ENCODE data around the gene MCCC2.
"Not testable (repeated sequence)": the region's sequence is repeated elsewhere in the genome, so short reads cannot be mapped to it uniquely, and the experiment has no call there.

MCCC2 gene

DNA sequence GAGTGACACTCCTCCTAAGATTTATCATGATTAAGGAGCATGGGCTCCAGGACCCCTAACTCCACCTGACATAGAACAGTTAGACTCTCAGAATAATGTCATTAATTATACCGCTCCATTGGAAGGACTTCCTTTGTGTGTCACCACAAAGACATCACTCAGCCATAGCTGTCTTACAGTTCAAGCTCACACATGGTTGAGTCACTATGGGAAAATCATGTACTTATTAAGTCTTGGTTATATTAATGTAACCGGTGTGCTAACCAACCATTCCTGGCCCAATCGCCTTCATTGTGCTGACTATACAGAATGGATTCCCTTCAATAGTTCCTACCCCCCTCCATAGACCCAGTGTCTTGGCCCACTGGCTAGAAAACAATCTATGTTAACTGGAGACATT lies 10.9 kb upstream of the MCCC2 start:
- Histone ChIP-seq H3K36me3 (ENCODE audit: control insufficient read depth in 1 of 2, insufficient read depth in 2 of 2, low read length in 2 of 2) (peaks cover 0 to 5% of the 10 kb centered on the region in 2 donors), H3K4me1 (ENCODE audit: control insufficient read depth in 1 of 2, insufficient read depth in 2 of 2, low read length in 2 of 2) (no peaks in the 10 kb centered on the region), H3K27me3 (ENCODE audit: low read depth, low read length) (no peaks in the 10 kb centered on the region), H3K4me3 (ENCODE audit: low read depth in 1 of 2, low read length in 2 of 2) (no peak overlapping the region), H3K27ac (ENCODE audit: low read length) (no peak overlapping the region), H3K9me3 (ENCODE audit: control insufficient read depth in 1 of 2, low read length in 2 of 2) (no peaks in the 10 kb centered on the region)

DNA sequence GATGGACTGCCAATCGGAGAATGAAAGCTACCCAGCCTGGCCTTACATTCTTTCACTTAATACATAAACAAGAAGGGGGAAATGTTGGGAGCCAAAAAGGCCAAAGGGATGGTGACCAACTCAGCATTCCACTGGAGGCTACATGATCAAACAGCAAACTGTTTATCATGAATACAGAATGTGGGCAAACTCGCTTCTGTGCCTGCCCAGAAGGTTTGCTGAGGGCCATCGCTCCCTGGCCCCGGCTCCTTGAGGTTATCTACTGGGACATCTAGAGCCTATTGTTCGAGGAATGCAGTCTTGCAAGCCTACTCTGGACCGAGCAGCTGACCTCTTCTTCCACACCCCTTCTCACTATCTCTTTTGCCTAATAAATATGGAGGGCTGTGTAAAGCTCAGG lies 9.3 kb upstream of the MCCC2 start:
- H3K27ac ChIP-seq (ENCODE audit: low read length); H3K36me3 ChIP-seq (ENCODE audit: control insufficient read depth in 1 of 2, insufficient read depth in 2 of 2, low read length in 2 of 2); H3K4me1 ChIP-seq (ENCODE audit: control insufficient read depth in 1 of 2, insufficient read depth in 2 of 2, low read length in 2 of 2); H3K4me3 ChIP-seq (ENCODE audit: low read depth in 1 of 2, low read length in 2 of 2); H3K27me3 ChIP-seq (ENCODE audit: low read depth, low read length); H3K9me3 ChIP-seq (ENCODE audit: control insufficient read depth in 1 of 2, low read length in 2 of 2): not testable (repeated sequence)

DNA sequence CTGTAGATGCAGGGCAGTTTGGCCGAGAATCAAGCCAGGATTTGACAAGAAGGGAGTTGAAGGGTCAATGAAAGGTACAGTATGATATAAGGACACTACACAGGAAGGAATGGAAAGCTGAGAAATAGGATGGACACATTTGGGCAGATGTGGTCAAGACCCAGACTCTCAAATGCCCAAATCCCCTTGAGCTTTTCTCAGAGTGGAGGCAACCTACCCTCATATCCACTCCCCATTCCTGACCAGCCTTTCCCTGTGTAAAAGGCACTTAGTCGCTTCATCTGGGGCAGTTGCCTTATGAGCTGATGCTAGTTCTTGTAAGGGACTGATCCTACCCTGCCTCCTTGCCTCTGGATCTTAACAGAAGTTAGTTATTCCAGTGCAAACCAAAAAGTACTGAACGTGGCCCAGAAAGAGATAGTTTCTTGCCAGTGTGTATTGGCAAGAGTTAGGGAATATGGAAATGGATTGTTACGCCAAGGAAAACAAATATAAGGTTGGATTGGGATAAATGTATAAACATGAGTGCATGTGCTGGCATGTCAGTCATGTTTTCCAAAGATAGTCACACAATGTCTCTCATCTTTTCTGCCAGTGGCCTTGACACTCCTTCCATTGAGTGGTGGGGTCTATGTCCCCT lies 4.1 kb upstream of the MCCC2 start:
- Histone ChIP-seq H3K9me3 (ENCODE audit: control insufficient read depth in 1 of 2, low read length in 2 of 2) (no peaks in the 10 kb centered on the region), H3K27me3 (ENCODE audit: low read depth, low read length) (no peaks in the 10 kb centered on the region), H3K4me3 (ENCODE audit: low read depth in 1 of 2, low read length in 2 of 2) (no peak overlapping the region)

DNA sequence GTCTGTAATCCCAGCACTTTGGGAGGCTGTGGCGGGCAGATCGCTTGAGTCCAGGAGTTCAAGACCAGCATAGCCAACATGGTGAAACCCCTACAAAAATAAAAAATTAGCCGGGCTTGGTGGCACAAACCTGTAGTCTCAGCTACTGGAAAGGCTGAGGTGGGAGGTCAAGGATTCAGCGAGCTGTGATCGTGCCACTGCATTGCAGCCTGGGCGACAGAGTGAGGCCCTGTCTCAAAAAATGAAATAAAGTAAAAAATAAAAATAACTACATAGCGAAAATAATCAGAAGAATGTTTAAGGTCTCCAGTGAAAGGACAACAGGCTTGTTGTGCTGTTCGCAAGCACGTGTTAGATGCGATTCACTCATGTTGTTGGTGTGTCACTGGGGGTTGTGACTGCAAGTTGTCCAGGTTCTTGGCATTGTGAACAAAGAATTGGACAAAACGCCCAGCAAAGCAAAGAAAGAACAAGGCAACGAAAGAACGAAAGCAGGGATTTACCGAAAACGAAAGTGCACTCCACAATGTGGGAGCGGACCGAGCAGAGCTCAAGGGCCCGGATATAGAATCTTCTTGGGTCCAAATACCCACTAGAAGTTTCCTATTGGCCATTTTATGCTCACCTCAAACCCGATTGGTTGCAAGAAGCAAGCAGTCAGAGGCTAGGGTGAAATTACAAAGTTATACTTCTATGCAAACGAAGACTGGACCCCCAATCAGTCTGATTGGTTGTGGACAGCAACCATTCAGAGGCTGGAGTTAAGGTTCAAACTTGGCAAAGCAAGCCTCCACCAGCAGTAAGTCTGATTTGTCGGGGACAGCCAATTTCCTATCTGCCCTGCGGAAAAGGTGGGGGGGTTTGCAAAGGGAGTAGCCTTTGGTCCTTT lies 844 bp upstream of the MCCC2 start:
- Histone ChIP-seq H3K9me3 (ENCODE audit: control insufficient read depth in 1 of 2, low read length in 2 of 2) (no peaks in the 10 kb centered on the region), H3K4me1 (ENCODE audit: control insufficient read depth in 1 of 2, insufficient read depth in 2 of 2, low read length in 2 of 2) (peaks cover 0 to 22% of the 10 kb centered on the region in 2 donors), H3K27ac (ENCODE audit: low read length) (peak overlapping the region; percentile 81)

More for the DNA sequence above, 4.1 kb upstream of the MCCC2 start:
- H3K27ac ChIP-seq (ENCODE audit: low read length): no peak overlapping the region
- H3K4me1 ChIP-seq (ENCODE audit: control insufficient read depth in 1 of 2, insufficient read depth in 2 of 2, low read length in 2 of 2): peaks cover 0 to 10% of the 10 kb centered on the region in 2 donors
- peaks cover 0 to 4% of the 10 kb centered on the region in 2 donors for H3K36me3 ChIP-seq (ENCODE audit: control insufficient read depth in 1 of 2, insufficient read depth in 2 of 2, low read length in 2 of 2)

DNA sequence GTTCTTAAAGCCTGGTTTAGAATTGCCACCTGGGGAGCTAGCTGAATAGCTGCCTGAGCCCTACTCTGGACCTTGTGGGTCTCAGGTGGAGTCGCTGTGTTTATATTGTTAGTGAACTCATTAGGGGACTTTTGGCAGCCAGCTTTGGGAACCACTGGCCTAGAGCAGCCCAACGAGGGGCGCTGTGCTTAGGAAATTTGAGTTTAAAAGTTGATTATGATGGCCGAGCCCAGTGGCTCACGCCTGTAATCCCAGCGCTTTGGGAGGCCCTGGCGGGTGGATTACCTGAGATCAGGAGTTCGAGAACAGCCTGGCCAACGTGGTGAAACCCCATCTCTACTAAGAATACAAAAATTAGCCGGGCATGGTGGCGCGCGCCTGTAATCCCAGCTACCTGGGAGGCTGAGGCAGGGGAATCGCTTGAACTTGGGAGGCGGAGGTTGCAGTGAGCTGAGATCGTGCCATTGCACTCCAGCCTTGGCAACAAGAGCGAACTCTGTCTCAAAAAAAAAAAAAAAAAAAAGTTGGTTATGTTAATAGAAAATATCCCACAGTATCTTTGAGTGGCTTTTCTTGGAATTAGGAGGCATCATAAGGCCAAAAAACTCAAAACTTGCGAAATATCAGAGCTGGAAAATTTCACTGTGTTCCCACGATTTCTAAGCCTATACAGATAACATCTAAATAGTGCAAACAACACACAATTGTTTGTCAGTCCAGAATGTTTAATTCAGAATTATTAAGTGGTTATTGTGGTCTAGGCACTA lies 809 bp downstream of the MCCC2 start:
- Histone ChIP-seq H3K4me3 (ENCODE audit: low read depth in 1 of 2, low read length in 2 of 2) (peak overlapping the region; percentile 92 to 94), H3K4me1 (ENCODE audit: control insufficient read depth in 1 of 2, insufficient read depth in 2 of 2, low read length in 2 of 2) (peaks cover 0 to 22% of the 10 kb centered on the region in 2 donors), H3K9me3 (ENCODE audit: control insufficient read depth in 1 of 2, low read length in 2 of 2) (no peaks in the 10 kb centered on the region), H3K27me3 (ENCODE audit: low read depth, low read length) (no peaks in the 10 kb centered on the region), H3K36me3 (ENCODE audit: control insufficient read depth in 1 of 2, insufficient read depth in 2 of 2, low read length in 2 of 2) (no peaks in the 10 kb centered on the region), H3K27ac (ENCODE audit: low read length) (peak overlapping the region; percentile 84)

More for the DNA sequence above, 844 bp upstream of the MCCC2 start:
- Histone ChIP-seq H3K27me3 (ENCODE audit: low read depth, low read length) (no peaks in the 10 kb centered on the region), H3K36me3 (ENCODE audit: control insufficient read depth in 1 of 2, insufficient read depth in 2 of 2, low read length in 2 of 2) (no peaks in the 10 kb centered on the region), H3K4me3 (ENCODE audit: low read depth in 1 of 2, low read length in 2 of 2) (peak overlapping the region; percentile 92 to 94)

DNA sequence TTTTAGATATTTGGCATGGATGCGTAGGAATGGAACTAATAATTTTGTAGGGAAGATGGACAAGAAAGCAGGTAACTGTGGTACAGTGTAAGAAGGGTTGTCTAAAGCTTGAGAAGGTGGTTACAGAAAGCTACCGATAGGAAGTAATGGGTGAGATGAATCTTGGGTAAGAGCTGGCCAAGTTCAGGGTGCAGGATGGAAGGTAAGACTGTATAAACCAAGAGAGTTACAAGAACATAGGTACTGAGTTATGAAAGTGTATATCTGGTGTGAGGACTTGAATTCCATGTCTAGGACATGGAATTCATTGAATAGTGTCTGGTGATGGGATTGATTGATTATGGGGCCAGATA lies 1.4 kb downstream of the MCCC2 start:
- H3K27ac ChIP-seq (ENCODE audit: low read length): no peak overlapping the region
- no peaks in the 10 kb centered on the region for H3K9me3 ChIP-seq (ENCODE audit: control insufficient read depth in 1 of 2, low read length in 2 of 2)
- H3K4me3 ChIP-seq (ENCODE audit: low read depth in 1 of 2, low read length in 2 of 2): peak overlapping the region in 1 of 2 donors; percentile 94

DNA sequence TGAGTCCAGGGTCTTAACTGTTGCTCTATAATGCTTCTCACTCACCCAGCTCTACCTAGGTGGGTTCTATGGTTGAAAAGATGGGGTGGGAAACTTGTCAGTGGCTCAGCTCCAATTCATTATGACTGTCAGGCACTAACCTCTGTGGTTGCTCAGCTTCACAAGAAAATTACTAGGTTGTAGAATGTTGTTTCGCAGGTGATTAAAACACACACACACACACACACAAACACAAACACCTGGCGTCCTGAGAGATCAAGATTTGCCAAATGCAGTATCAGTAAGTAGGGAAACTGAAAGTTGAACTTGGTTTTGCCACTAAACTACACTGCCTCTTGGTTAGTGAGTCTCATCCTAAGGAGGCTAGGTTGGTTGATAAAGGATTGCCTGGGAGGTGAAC lies 2.8 kb downstream of the MCCC2 start:
- H3K27me3 ChIP-seq (ENCODE audit: low read depth, low read length): no peaks in the 10 kb centered on the region
- H3K27ac ChIP-seq (ENCODE audit: low read length): no peak overlapping the region
- no peaks in the 10 kb centered on the region for H3K9me3 ChIP-seq (ENCODE audit: control insufficient read depth in 1 of 2, low read length in 2 of 2)
- peaks cover 0 to 4% of the 10 kb centered on the region in 2 donors for H3K36me3 ChIP-seq (ENCODE audit: control insufficient read depth in 1 of 2, insufficient read depth in 2 of 2, low read length in 2 of 2)
- H3K4me3 ChIP-seq (ENCODE audit: low read depth in 1 of 2, low read length in 2 of 2): no peak overlapping the region
- H3K4me1 ChIP-seq (ENCODE audit: control insufficient read depth in 1 of 2, insufficient read depth in 2 of 2, low read length in 2 of 2): peaks cover 0 to 22% of the 10 kb centered on the region in 2 donors

More for the DNA sequence above, 1.4 kb downstream of the MCCC2 start:
- Histone ChIP-seq H3K36me3 (ENCODE audit: control insufficient read depth in 1 of 2, insufficient read depth in 2 of 2, low read length in 2 of 2) (no peaks in the 10 kb centered on the region), H3K27me3 (ENCODE audit: low read depth, low read length) (no peaks in the 10 kb centered on the region), H3K4me1 (ENCODE audit: control insufficient read depth in 1 of 2, insufficient read depth in 2 of 2, low read length in 2 of 2) (peaks cover 0 to 22% of the 10 kb centered on the region in 2 donors)

DNA sequence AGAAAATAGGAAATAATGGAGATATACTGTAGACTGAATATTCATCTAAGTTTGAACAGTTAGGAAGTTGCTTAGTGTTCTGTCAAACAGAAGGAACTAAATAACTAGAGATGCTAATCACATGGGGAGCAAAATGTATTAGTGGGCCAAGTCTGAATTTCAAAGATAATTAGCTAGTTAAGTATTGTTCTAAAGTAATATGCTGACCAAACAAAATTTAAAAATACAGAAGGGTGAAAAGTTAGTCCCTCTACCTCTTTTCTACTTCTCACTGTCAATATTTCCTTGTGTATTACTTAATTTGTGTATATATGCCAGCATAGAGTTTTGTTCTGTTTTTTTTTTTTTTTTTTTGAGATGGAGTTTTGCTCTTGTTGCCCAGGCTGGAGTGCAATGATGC lies 4.0 kb downstream of the MCCC2 start:
- Histone ChIP-seq H3K4me3 (ENCODE audit: low read depth in 1 of 2, low read length in 2 of 2) (no peak overlapping the region), H3K27me3 (ENCODE audit: low read depth, low read length) (no peaks in the 10 kb centered on the region), H3K9me3 (ENCODE audit: control insufficient read depth in 1 of 2, low read length in 2 of 2) (no peaks in the 10 kb centered on the region), H3K27ac (ENCODE audit: low read length) (no peak overlapping the region), H3K4me1 (ENCODE audit: control insufficient read depth in 1 of 2, insufficient read depth in 2 of 2, low read length in 2 of 2) (peaks cover 0 to 21% of the 10 kb centered on the region in 2 donors), H3K36me3 (ENCODE audit: control insufficient read depth in 1 of 2, insufficient read depth in 2 of 2, low read length in 2 of 2) (peaks cover 4% of the 10 kb centered on the region in 2 donors)

- Histone ChIP-seq H3K36me3 (ENCODE audit: control insufficient read depth in 1 of 2, insufficient read depth in 2 of 2, low read length in 2 of 2) (peaks cover 27 to 41% of the 10 kb centered on the region in 2 donors), H3K27ac (ENCODE audit: low read length) (no peak overlapping the region), H3K4me1 (ENCODE audit: control insufficient read depth in 1 of 2, insufficient read depth in 2 of 2, low read length in 2 of 2) (no peaks in the 10 kb centered on the region), H3K9me3 (ENCODE audit: control insufficient read depth in 1 of 2, low read length in 2 of 2) (no peaks in the 10 kb centered on the region), H3K27me3 (ENCODE audit: low read depth, low read length) (no peaks in the 10 kb centered on the region), H3K4me3 (ENCODE audit: low read depth in 1 of 2, low read length in 2 of 2) (no peak overlapping the region)
Measured at GRCh38 chr5:71596169-71596568, 9.0 kb downstream of the MCCC2 start.

GRCh38 chr5:71597001-71597400 lies 9.9 kb downstream of the MCCC2 start:
- H3K4me3 ChIP-seq (ENCODE audit: low read depth in 1 of 2, low read length in 2 of 2): no peak overlapping the region
- no peak overlapping the region for H3K27ac ChIP-seq (ENCODE audit: low read length)
- H3K36me3 ChIP-seq (ENCODE audit: control insufficient read depth in 1 of 2, insufficient read depth in 2 of 2, low read length in 2 of 2): peaks cover 27 to 47% of the 10 kb centered on the region in 2 donors
- H3K9me3 ChIP-seq (ENCODE audit: control insufficient read depth in 1 of 2, low read length in 2 of 2): no peaks in the 10 kb centered on the region
- no peaks in the 10 kb centered on the region for H3K4me1 ChIP-seq (ENCODE audit: control insufficient read depth in 1 of 2, insufficient read depth in 2 of 2, low read length in 2 of 2)
- no peaks in the 10 kb centered on the region for H3K27me3 ChIP-seq (ENCODE audit: low read depth, low read length)

GRCh38 chr5:71600783-71601182 lies 13.6 kb downstream of the MCCC2 start:
- Histone ChIP-seq H3K9me3 (ENCODE audit: control insufficient read depth in 1 of 2, low read length in 2 of 2) (no peaks in the 10 kb centered on the region), H3K36me3 (ENCODE audit: control insufficient read depth in 1 of 2, insufficient read depth in 2 of 2, low read length in 2 of 2) (peaks cover 35 to 61% of the 10 kb centered on the region in 2 donors), H3K4me3 (ENCODE audit: low read depth in 1 of 2, low read length in 2 of 2) (no peak overlapping the region), H3K4me1 (ENCODE audit: control insufficient read depth in 1 of 2, insufficient read depth in 2 of 2, low read length in 2 of 2) (no peaks in the 10 kb centered on the region), H3K27me3 (ENCODE audit: low read depth, low read length) (no peaks in the 10 kb centered on the region), H3K27ac (ENCODE audit: low read length) (peak overlapping the region; percentile 3)
